Suprapubic skin (tissue), 4 donors: ENCODE measurements around the gene MMP7. TPM values are rescaled to one million over a fixed set of nuclear protein-coding genes. Genes with fewer than 3 reads are reported as not detected.

Experiments used
- DNase-seq, 2 donors: peaks; one replicate each; pipeline ENCODE4 v3.0.0-alpha.2; 2019; ENCODE audit warnings: low spot score in 2 of 2
- H3K27ac ChIP-seq: fragments of 200-600 bp; sonication (generic); one replicate; pipeline ENCODE4 v1.5.1; 2019
- H3K27me3 ChIP-seq: fragments of 200-600 bp; sonication (generic); one replicate; pipeline ENCODE4 v1.5.1; 2019
- H3K36me3 ChIP-seq: fragments of 200-600 bp; sonication (generic); one replicate; pipeline ENCODE4 v1.5.1; 2019
- H3K4me1 ChIP-seq: fragments of 200-600 bp; sonication (generic); one replicate; pipeline ENCODE4 v1.5.1; 2019
- H3K4me3 ChIP-seq: fragments of 200-600 bp; sonication (generic); one replicate; pipeline ENCODE4 v1.5.1; 2019; ENCODE audit warnings: mild to moderate bottlenecking
- H3K9me3 ChIP-seq: fragments of 200-600 bp; sonication (generic); one replicate; pipeline ENCODE4 v1.5.1; 2019
- EP300 ChIP-seq: sonication (generic); formaldehyde crosslinking; IDR thresholded peaks from one replicate; pipeline ENCODE4 v1.6.1; 2017; ENCODE audit warnings: antibody characterized with exemption
- POLR2A ChIP-seq, 2 donors: fragments of 450-650 bp; IDR thresholded peaks; one replicate each; pipeline ENCODE4 v1.6.1; 2017; ENCODE audit warnings: antibody characterized with exemption in 2 of 2, mild to moderate bottlenecking in 2 of 2, moderate library complexity in 2 of 2
- POLR2AphosphoS5 ChIP-seq, 3 donors: sonication (generic); formaldehyde crosslinking; IDR thresholded peaks; one replicate each; pipeline ENCODE4 v1.6.1; 2017; ENCODE audit warnings: antibody characterized with exemption in 3 of 3
- WGBS: methylation state at CpG from one replicate; pipeline ENCODE4 v1.1.5; 2018; 5-methylcytosine and 5-hydroxymethylcytosine counted together
- total RNA-seq, 4 donors: library from RNA; depleted of rRNA; stranded (reverse); fragments of >200 nt; gene quantifications; one replicate each; pipeline ENCODE4 v1.1.0, GENCODE V29; 2016
- TF ChIP-seq, protein P1 (sequence below), 2 donors: fragments of 200-600 bp in 1 of 2; fragments of 450-650 bp in 1 of 2; sonication (generic) in 1 of 2; IDR thresholded peaks; one replicate each; pipeline ENCODE4 v1.5.1; 2016 to 2019; ENCODE audit warnings: antibody characterized with exemption in 2 of 2, mild to moderate bottlenecking in 1 of 2, moderate library complexity in 1 of 2

Gene MMP7
- total RNA-seq, 4 donors from 2014 or later, result 29.9 to 155 (median 81.8) TPM

DNA sequence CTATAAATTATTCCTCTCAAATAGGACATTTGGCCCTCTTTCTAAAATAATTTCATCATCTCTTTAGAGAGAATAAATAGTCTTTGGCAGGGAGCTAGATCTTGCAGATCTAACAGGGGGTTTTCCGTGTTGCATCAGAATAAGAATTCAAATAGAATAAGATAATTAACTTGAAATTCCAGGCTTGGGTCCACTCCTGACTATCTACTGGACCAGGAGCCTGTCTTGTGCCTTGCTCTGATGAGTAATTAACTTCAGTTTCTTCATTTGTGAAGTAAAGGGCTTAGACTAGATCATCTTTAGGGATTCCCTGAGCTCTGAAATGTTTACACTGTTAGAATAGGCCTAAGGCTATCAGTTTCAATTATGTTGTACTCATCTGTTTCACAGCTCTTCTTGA, 54.5 kb downstream of the MMP7 start:
- Histone ChIP-seq H3K4me1 (peaks cover 20% of the 10 kb centered on the region), H3K36me3 (no peaks in the 10 kb centered on the region), H3K9me3 (no peaks in the 10 kb centered on the region), H3K27ac (peak overlapping the region; percentile 57), H3K4me3 (no peak overlapping the region), H3K27me3 (no peaks in the 10 kb centered on the region)
- DNase-seq, result no peak
- WGBS, result 22% methylated on average over 1 of the region's 1 CpG
- TF ChIP-seq, protein P1, sequence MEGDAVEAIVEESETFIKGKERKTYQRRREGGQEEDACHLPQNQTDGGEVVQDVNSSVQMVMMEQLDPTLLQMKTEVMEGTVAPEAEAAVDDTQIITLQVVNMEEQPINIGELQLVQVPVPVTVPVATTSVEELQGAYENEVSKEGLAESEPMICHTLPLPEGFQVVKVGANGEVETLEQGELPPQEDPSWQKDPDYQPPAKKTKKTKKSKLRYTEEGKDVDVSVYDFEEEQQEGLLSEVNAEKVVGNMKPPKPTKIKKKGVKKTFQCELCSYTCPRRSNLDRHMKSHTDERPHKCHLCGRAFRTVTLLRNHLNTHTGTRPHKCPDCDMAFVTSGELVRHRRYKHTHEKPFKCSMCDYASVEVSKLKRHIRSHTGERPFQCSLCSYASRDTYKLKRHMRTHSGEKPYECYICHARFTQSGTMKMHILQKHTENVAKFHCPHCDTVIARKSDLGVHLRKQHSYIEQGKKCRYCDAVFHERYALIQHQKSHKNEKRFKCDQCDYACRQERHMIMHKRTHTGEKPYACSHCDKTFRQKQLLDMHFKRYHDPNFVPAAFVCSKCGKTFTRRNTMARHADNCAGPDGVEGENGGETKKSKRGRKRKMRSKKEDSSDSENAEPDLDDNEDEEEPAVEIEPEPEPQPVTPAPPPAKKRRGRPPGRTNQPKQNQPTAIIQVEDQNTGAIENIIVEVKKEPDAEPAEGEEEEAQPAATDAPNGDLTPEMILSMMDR (IDR thresholded peaks at IDR 0.05), result no peak
- TF ChIP-seq POLR2A (IDR thresholded peaks at IDR 0.05), result no peak
- TF ChIP-seq EP300, result no peak
- TF ChIP-seq POLR2AphosphoS5 (IDR thresholded peaks at IDR 0.05), result no peak

DNA sequence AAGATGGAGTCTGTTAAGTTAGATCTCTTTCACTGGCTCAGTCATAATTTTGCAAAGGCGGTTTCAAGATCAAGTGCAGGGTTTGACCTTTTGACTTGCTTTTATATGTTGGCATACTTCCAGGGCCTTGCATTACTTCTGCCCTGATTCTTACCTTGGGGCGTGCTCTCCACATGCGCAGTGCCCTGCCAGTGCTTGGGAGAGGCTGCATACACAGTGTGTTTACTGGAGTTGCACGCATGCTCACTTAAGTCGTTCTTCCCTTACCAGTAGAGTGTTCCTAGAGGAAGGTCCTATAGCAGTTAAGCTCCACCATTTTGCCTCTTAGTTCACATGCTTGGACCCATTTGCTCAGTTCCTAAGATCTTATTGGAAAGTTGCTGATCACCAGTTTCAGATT, 57.0 kb downstream of the MMP7 start:
- 78% methylated on average over 5 of the region's 5 CpGs for WGBS
- DNase-seq, result no peak
- H3K27me3 ChIP-seq, result no peaks in the 10 kb centered on the region
- no peaks in the 10 kb centered on the region for H3K9me3 ChIP-seq
- no peak overlapping the region for H3K27ac ChIP-seq
- TF ChIP-seq, protein P1 (IDR thresholded peaks at IDR 0.05), result no peak
- TF ChIP-seq EP300 (no peak), POLR2A (IDR thresholded peaks at IDR 0.05) (no peak), POLR2AphosphoS5 (IDR thresholded peaks at IDR 0.05) (no peak)
- no peak overlapping the region for H3K4me3 ChIP-seq
- no peaks in the 10 kb centered on the region for H3K36me3 ChIP-seq
- peaks cover 33% of the 10 kb centered on the region for H3K4me1 ChIP-seq

DNA sequence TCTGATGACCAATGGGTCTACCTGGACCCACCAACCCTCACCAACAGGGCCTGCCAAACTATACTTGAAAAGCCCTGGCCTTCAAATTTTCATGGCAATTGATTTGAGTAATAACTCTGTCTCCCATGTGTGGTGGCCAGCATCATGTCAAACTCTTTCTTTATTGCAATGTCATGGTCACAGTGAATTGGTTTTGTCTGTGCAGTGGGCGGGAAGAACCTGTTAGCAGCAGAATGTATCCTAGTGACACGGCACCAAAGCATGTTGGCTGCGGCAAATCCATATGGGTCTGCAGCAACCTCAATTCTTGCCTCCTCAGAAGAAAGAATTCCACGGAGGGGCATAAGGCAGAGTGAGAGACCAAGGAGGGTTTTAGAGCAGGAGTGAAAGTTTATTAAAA, 58.4 kb downstream of the MMP7 start:
- no peaks in the 10 kb centered on the region for H3K36me3 ChIP-seq
- no peak for DNase-seq
- no peak overlapping the region for H3K4me3 ChIP-seq
- H3K9me3 ChIP-seq, result no peaks in the 10 kb centered on the region
- peaks cover 33% of the 10 kb centered on the region for H3K4me1 ChIP-seq
- WGBS, result 93% methylated on average over 4 of the region's 4 CpGs
- H3K27ac ChIP-seq, result no peak overlapping the region
- no peak for TF ChIP-seq EP300
- TF ChIP-seq, protein P1 (IDR thresholded peaks at IDR 0.05), result no peak
- TF ChIP-seq POLR2AphosphoS5 (IDR thresholded peaks at IDR 0.05), result no peak
- no peak for TF ChIP-seq POLR2A (IDR thresholded peaks at IDR 0.05)
- no peaks in the 10 kb centered on the region for H3K27me3 ChIP-seq

DNA sequence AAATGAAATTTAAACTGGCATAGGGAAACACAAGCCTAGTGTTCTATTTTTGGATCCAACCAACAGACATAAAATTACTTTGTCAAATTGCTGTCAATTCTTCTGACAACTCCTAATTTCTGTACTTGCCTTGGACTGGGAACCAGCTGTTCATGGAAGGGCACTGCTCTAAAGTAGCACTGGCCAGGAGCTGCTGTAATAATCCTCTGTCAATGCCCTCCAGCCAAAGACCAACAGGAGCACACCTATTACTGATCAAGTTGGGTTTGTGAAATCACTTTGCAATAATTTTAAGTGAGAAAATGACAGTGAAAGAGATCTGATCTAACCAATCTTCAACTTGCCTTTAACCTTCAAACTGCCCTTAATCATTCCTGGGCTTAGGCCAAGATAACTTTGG, 59.1 kb downstream of the MMP7 start:
- Histone ChIP-seq H3K9me3 (no peaks in the 10 kb centered on the region), H3K27ac (peak overlapping the region; percentile 8), H3K36me3 (no peaks in the 10 kb centered on the region), H3K27me3 (no peaks in the 10 kb centered on the region), H3K4me1 (peaks cover 33% of the 10 kb centered on the region), H3K4me3 (no peak overlapping the region)
- no peak for DNase-seq
- no peak for TF ChIP-seq POLR2AphosphoS5 (IDR thresholded peaks at IDR 0.05)
- no peak for TF ChIP-seq EP300
- TF ChIP-seq, protein P1 (IDR thresholded peaks at IDR 0.05), result no peak
- TF ChIP-seq POLR2A (IDR thresholded peaks at IDR 0.05), result no peak

Other genes starting within 250 kb of the MMP7 start
- 10 to 100 TPM in 3 of 4 donors, 1 to 10 TPM in 1; 4.0 to 18.2 (median 10.7) TPM for gene BIRC3, start 213.3 kb downstream of the MMP7 start, total RNA-seq
- 10 to 100 TPM; 56.9 to 76.5 (median 64.6) TPM for gene BIRC2, start 183.5 kb downstream of the MMP7 start, total RNA-seq
- 100 to 1,000 TPM; 161 to 212 (median 197) TPM for gene TMEM123, start 78.0 kb downstream of the MMP7 start, total RNA-seq
- not detected for gene MMP20, start 94.6 kb upstream of the MMP7 start, total RNA-seq
- gene MMP27, start 175.0 kb upstream of the MMP7 start, total RNA-seq, result under 1 TPM in 1 of 4 donors, not detected in 3; 0.65 TPM
- under 1 TPM in 1 of 4 donors, not detected in 3; 0.15 TPM for gene MMP8, start 194.2 kb upstream of the MMP7 start, total RNA-seq
- gene MMP10, start 249.9 kb upstream of the MMP7 start, total RNA-seq, result not detected